ENCODE data around the gene NSUN7.

GRCh38 chr4:40812856-40813255, 63.1 kb downstream of the NSUN7 start:
- TF ChIP-seq EZH2 (IDR thresholded peaks at IDR 0.05; ENCODE audit: low read length), result no peak
- no peak for TF ChIP-seq CTCF (optimal IDR thresholded peaks at IDR 0.05 in 1 of 3, IDR thresholded peaks at IDR 0.05 in 1 of 3, conservative IDR thresholded peaks at IDR 0.05 in 1 of 3; ENCODE audit: extremely low read depth in 1 of 3, insufficient read depth in 2 of 3, low read length in 3 of 3)

Measured in keratinocyte (primary cell).